HepG2 (cell line): Measurements from ENCODE around the gene SLC4A11. TPM values are rescaled to one million over a fixed set of nuclear protein-coding genes. Genes with fewer than 3 reads are reported as not detected.
A peak's percentile ranks its signal among the peaks of the same experiment; 100 is the strongest.

ENCODE experiments used
- CHCHD3 ChIP-seq: sonication (generic); formaldehyde crosslinking; IDR thresholded peaks from 2 replicates; pipeline ENCODE4 v1.8.0; 2022; ENCODE audit warnings: mild to moderate bottlenecking, missing genetic modification reagents, moderate library complexity
- CSRNP1 ChIP-seq: sonication (generic); formaldehyde crosslinking; IDR thresholded peaks from 2 replicates; pipeline ENCODE4 v1.8.1; 2023; ENCODE audit warnings: mild to moderate bottlenecking, missing genetic modification reagents
- FUBP1 ChIP-seq: sonication (generic); formaldehyde crosslinking; IDR thresholded peaks from 2 replicates; pipeline ENCODE4 v1.5.1; 2020; ENCODE audit warnings: missing genetic modification reagents, mild to moderate bottlenecking, borderline replicate concordance
- JDP2 ChIP-seq: sonication (generic); formaldehyde crosslinking; IDR thresholded peaks from 2 replicates; pipeline ENCODE4 v1.8.1; 2022; ENCODE audit warnings: missing genetic modification reagents, borderline replicate concordance
- JUN ChIP-seq: sonication (generic); formaldehyde crosslinking; IDR thresholded peaks from 2 replicates; pipeline ENCODE4 v1.4.0; 2020; ENCODE audit warnings: mild to moderate bottlenecking, missing genetic modification reagents
- MAX ChIP-seq: IDR thresholded peaks from 2 replicates; pipeline ENCODE4 v1.6.1; 2012; ENCODE audit warnings: inconsistent platforms
- NAIF1 ChIP-seq: sonication (generic); formaldehyde crosslinking; IDR thresholded peaks from 2 replicates; pipeline ENCODE4 v1.5.0; 2020; ENCODE audit warnings: mild to moderate bottlenecking, missing genetic modification reagents, borderline replicate concordance
- NCOA5 ChIP-seq: sonication (generic); formaldehyde crosslinking; IDR thresholded peaks from 2 replicates; pipeline ENCODE4 v1.4.0; 2020; ENCODE audit warnings: missing genetic modification reagents
- NFATC3 ChIP-seq: sonication (generic); formaldehyde crosslinking; IDR thresholded peaks from 2 replicates; pipeline ENCODE4 v1.5.1; 2020; ENCODE audit warnings: mild to moderate bottlenecking, missing genetic modification reagents
- NFRKB ChIP-seq: fragments of 450-650 bp; IDR thresholded peaks from 2 replicates; pipeline ENCODE4 v1.6.1; 2017
- NR2F2 ChIP-seq: IDR thresholded peaks from 2 replicates; pipeline ENCODE4 v1.6.1; 2012; ENCODE audit warnings: low read depth, inconsistent platforms, borderline replicate concordance
- PHF8 ChIP-seq: sonication (generic); formaldehyde crosslinking; IDR thresholded peaks from 2 replicates; pipeline ENCODE4 v1.5.0; 2020; ENCODE audit warnings: missing genetic modification reagents
- RXRB ChIP-seq: IDR thresholded peaks from 2 replicates; pipeline ENCODE4 v1.6.1; 2016; ENCODE audit warnings: borderline replicate concordance, missing genetic modification reagents, missing compliant biosample characterization
- SAFB2 ChIP-seq: sonication (generic); formaldehyde crosslinking; IDR thresholded peaks from 2 replicates; pipeline ENCODE4 v1.5.1; 2020; ENCODE audit warnings: missing genetic modification reagents, low read depth, mild to moderate bottlenecking, borderline replicate concordance
- ZBTB38 ChIP-seq: sonication (generic); formaldehyde crosslinking; IDR thresholded peaks from 2 replicates; pipeline ENCODE4 v1.5.1; 2020; ENCODE audit warnings: mild to moderate bottlenecking, missing genetic modification reagents
- ZBTB7A ChIP-seq: sonication (generic); formaldehyde crosslinking; IDR thresholded peaks from 2 replicates; pipeline ENCODE4 v1.8.0; 2022; ENCODE audit warnings: mild to moderate bottlenecking, missing genetic modification reagents
- ZNF326 ChIP-seq: sonication (generic); formaldehyde crosslinking; IDR thresholded peaks from 2 replicates; pipeline ENCODE4 v1.4.0; 2020; ENCODE audit warnings: missing genetic modification reagents, borderline replicate concordance
- ZNF513 ChIP-seq: sonication (generic); formaldehyde crosslinking; conservative IDR thresholded peaks from 2 replicates; pipeline ENCODE4 v1.5.0; 2020; ENCODE audit warnings: missing genetic modification reagents
- ZNF530 ChIP-seq: sonication (generic); formaldehyde crosslinking; IDR thresholded peaks from 2 replicates; pipeline ENCODE4 v1.5.0; 2020; ENCODE audit warnings: low read depth, mild to moderate bottlenecking, missing genetic modification reagents
- ZNF598 ChIP-seq: sonication (generic); formaldehyde crosslinking; IDR thresholded peaks from 2 replicates; pipeline ENCODE4 v1.5.1; 2020; ENCODE audit warnings: mild to moderate bottlenecking, missing genetic modification reagents, borderline replicate concordance
- polyA plus RNA-seq, 8 experiments: library from polyadenylated mRNA; depleted of rRNA in 3 of 8; stranded (reverse) in 7 of 8; unstranded in 1 of 8; fragments of >200 nt; fragmentation: Illumina TruSeq in 4 of 8; extraction: Trizol in 4 of 8; gene quantifications; 2 replicates each; pipeline versions ENCODE4 v1.2.1 to v1.2.3, GENCODE V29; 2011 to 2016; ENCODE audit warnings: low read depth in 4 of 8, missing spikeins in 1 of 8, mixed read lengths in 1 of 8; ENCODE audit not compliant: insufficient read depth in 1 of 8
- total RNA-seq, 5 experiments: library from RNA; depleted of rRNA; stranded (reverse); fragments of >200 nt; fragmentation: Illumina TruSeq; extraction: Trizol; gene quantifications; 2 replicates each; pipeline ENCODE4 v1.2.3, GENCODE V29; 2016; ENCODE audit warnings: low read depth in 1 of 5

The SLC4A11 gene
- total and polyA plus RNA-seq, 2 of the 13 experiments (the other 11 are each of a cell fraction or from before 2014, with no cell fraction given): 3.9 to 27.0 TPM

GRCh38 chr20:3222635-3223600 lies 16.1 kb downstream of the SLC4A11 start (continued):
- no peak for TF ChIP-seq CHCHD3
- peak; percentile 100 for TF ChIP-seq JUN (CRISPR knock-in tag)
- no peak for TF ChIP-seq NCOA5 (CRISPR knock-in tag)
- TF ChIP-seq ZNF598 (CRISPR knock-in tag): peak; percentile 90
- no peak for TF ChIP-seq NFRKB
- no peak for TF ChIP-seq ZNF326 (CRISPR knock-in tag)
- TF ChIP-seq NAIF1 (CRISPR knock-in tag): no peak
- TF ChIP-seq NFATC3 (CRISPR knock-in tag): no peak
- peak; percentile 96 for TF ChIP-seq RXRB (CRISPR knock-in tag)
- no peak for TF ChIP-seq ZNF530 (CRISPR knock-in tag)
- peak; percentile 56; the same call in 1 of the 2 replicates for TF ChIP-seq PHF8 (CRISPR knock-in tag)
- TF ChIP-seq NR2F2: peak; percentile 97
- TF ChIP-seq MAX: peak; percentile 95
- no peak; the same call in 1 of the 2 replicates for TF ChIP-seq SAFB2 (CRISPR knock-in tag)
- peak; percentile 99 for TF ChIP-seq FUBP1
- TF ChIP-seq CSRNP1 (CRISPR knock-in tag): peak; percentile 80
- peak; percentile 73; the same call in 1 of the 2 replicates for TF ChIP-seq JDP2
- TF ChIP-seq ZBTB38 (CRISPR knock-in tag): peak; percentile 99
- 0 out of 2 replicates have a peak, but pooled peaks have one; percentile 68 for TF ChIP-seq ZNF513
- peak; percentile 94 for TF ChIP-seq ZBTB7A (CRISPR knock-in tag)
